ENCODE measurements around the gene ZNF609.

DNA sequence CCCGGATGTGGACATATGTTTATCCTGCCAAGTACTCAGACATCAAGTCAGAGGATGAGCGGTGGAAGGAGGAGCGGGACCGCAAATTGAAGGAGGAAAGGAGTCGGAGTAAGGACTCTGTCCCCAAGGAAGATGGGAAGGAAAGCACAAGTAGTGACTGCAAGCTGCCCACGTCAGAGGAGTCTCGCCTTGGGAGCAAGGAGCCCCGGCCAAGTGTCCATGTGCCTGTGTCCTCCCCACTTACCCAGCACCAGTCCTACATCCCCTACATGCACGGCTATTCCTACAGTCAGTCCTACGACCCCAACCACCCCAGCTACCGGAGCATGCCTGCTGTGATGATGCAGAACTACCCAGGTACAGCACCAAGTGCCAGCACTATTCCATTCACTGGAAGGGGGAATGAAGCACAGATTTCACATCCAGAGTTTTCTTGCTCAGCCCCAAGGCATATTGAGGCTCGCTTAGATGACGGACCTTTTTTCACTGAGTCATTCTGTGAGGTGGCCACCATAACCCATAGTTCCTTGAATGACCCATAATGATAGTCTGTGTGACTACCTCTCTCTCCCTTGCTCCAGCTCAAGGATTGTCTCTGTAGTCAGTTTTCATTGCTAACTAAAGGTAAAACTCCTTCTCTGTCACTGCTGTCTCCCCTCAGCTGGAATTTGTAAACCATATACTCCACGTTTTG is 217.9 kb downstream of the ZNF609 start:
- TF ChIP-seq GATA2 (IDR thresholded peaks at IDR 0.05; ENCODE audit: low read depth, low read length) (no peak), GATA3 (IDR thresholded peaks at IDR 0.05; ENCODE audit: low read depth, low read length) (no peak)
